Raji (cell line): Measurements from ENCODE around the gene OGDH.

Experiments used
- POLR2A ChIP-seq: IDR thresholded peaks from 2 replicates; pipeline ENCODE4 v1.6.1; 2011; ENCODE audit warnings: low read depth, low read length, control low read depth; ENCODE audit not compliant: insufficient read depth

Gene OGDH

DNA sequence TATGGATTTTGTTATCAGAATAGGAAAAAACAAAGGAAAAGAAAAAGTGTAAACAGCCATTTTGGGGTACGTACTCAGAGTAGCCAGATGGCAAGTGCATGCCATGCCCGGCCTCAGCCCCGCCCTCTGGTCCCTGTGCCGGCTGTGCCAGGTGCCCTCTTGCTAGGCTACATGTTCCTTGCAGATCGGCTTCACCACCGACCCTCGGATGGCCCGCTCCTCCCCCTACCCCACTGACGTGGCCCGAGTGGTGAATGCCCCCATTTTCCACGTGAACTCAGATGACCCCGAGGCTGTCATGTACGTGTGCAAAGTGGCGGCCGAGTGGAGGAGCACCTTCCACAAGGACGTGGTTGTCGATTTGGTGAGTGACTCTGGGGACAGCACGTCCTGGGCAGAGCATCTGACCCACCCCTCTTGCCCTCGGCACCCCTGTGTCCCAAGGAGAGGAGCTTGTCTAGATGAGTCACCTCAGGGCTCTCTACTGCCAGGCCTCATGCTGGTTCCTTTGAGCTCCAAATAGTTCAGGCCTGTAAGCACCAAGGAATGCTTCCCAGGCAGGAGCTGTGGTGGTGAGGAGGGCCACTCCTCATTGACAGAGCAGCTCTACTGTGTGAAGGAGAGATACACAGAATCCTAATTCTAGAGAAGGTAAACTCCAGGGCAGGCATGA is 87.3 kb downstream of the OGDH start:
- TF ChIP-seq POLR2A, result no peak

DNA sequence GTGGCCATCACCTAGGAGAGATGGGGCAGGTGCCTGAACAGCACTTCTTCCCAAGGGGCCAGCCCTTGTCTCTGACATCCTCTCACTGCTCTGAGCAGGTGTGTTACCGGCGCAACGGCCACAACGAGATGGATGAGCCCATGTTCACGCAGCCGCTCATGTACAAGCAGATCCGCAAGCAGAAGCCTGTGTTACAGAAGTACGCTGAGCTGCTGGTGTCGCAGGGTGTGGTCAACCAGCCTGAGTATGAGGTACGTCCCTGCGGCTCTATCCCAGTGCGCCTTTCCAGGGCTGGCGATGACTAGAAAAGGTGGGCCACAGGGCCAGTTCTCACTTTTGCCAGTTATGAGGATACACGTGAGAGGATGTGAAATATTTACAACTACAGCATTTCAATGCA is 87.9 kb downstream of the OGDH start:
- TF ChIP-seq POLR2A, result no peak

DNA sequence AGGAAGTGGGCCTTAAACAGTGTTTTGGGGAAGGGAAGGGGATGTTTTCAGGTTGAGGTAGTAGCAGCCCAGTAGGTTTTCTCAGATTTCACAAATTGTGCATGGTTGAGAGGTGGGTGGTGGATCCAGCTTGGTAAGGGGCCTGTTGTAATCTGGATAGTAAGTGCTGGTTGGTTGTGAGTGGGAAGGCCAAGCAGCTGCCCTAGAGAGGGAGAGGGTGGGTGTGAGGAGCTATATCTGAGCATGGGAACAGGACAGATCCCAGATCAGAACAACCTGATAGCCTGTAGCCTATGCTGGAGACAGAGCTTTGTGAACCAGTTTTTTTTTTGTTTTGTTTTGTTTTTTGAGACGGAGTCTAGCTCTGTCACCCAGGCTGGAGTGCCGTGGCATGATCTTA is 88.3 kb downstream of the OGDH start:
- TF ChIP-seq POLR2A, result no peak

DNA sequence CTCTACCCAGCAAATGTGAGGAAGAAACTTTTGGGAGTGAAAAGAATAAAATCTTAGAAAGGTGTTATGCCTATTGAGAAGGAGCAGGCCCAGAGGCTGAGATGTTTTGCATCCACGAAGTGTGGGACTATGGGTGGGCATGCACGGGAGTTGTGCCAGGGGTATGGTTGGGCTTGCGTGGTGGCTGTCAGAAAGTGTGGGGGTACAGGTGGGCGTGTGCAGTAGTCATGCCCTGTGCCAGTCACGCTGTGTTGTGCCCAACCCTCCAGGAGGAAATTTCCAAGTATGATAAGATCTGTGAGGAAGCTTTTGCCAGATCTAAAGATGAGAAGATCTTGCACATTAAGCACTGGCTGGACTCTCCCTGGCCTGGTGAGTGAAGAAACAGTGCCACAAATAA is 89.3 kb downstream of the OGDH start:
- TF ChIP-seq POLR2A, result no peak

DNA sequence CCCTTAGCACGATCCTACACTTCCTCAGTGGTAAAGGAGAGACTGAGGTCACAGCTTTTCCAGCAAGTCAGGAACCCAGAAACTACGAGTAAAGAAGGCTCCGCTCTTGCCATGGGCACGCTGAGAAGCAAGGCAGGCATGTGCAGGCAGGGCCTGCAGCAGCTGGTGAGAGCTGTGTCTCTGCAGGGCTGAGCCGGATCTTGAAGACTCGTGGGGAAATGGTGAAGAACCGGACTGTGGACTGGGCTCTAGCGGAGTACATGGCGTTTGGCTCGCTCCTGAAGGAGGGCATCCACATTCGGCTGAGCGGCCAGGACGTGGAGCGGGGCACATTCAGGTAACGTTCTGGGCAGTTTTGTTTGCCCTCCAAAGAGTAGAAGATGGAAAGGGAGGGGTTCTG is 90.3 kb downstream of the OGDH start:
- no peak for TF ChIP-seq POLR2A

DNA sequence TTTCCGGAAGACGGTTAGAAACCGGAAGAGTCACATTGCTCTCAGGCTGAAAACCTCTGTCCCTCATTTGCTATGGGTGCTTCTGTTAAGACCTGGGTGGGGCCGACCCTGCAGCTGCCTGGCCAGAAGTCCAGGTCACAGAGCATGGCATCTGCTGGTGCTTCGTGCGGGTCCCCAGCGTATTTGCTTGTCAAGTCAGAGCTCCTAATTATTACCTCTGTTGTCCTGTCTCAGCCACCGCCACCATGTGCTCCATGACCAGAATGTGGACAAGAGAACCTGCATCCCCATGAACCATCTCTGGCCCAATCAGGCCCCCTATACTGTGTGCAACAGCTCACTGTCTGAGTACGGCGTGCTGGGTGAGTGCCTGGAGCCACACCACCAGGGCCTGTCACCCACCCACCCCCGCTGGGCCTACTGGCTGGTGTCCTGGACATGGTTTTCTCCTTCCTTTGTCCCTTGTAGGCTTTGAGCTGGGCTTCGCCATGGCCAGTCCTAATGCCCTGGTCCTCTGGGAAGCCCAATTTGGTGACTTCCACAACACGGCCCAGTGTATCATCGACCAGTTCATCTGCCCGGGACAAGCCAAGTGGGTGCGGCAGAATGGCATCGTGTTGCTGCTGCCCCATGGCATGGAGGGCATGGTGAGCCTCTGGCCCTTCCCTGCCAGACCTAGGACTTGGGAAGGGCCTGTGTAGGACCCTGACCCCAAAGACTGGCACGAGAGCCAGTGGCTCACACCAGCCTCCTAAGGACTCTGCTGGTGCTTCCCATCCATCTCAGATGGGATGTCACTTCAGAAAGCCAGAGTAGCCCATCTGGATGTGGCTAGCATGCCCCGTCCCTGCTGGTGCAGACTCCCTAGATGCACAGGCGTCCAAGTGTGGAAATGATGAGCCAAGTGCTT is 91.0 kb downstream of the OGDH start:
- TF ChIP-seq POLR2A, result no peak

DNA sequence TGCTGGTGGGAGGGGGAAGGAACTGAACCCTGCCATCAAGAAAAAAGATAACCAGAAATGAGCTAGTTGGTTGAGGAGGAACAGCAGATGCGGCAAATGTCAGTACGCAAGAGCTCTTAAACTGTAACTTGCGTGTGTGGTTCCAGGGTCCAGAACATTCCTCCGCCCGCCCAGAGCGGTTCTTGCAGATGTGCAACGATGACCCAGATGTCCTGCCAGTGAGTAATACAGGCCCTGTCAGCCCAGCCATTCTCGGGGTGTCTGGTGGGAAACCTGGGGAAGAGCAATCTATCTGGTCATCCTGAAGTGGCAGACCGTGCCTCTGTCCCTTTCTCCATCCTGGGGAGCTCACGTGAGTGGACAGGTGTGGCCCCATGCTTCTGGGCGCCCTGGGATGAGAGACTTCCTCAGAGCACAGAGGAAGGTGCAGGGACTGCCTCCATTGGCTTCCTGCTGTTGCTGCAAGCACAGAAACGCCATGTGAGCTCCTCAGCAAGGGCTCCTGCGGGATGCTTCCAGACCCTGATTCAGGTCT is 91.7 kb downstream of the OGDH start:
- TF ChIP-seq POLR2A, result no peak

DNA sequence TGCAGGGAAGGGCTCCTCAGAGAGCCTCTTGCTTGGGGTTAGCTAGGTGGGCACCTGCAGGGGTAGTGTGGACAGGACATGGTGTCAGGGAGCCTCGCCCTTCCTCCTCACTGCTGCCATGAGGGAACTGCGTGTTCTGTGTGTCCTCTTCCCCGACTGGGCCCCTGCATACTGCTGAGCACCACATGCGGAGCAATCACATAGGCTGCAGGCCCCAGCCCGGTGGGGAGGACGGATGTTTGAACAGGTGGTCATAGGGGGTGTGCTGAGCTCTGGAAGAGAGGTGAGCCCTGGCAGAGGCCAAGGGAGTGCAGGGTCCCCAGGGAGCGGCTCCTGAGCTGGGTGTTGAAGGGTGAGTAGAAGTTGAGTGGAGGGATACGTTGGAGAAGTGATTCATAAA is 93.9 kb downstream of the OGDH start:
- no peak for TF ChIP-seq POLR2A

DNA sequence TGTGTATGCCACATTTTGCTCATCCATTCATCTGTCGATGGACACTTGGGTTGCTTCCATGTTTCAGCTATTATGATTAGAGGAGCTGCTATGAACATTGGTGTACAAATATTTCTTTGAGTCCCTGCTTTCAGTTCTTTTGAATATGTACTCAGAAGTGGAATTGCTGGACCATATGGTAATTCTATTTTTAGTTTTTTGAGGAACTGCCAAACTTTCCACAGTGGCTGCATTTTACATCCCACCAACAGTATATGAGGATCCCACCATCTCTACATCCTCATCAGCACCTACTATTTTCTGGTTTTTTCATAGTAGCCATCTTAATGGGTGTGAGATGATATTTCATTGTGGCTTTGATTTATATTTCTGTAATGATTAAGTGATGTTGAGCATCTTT is 97.5 kb downstream of the OGDH start:
- TF ChIP-seq POLR2A, result no peak

DNA sequence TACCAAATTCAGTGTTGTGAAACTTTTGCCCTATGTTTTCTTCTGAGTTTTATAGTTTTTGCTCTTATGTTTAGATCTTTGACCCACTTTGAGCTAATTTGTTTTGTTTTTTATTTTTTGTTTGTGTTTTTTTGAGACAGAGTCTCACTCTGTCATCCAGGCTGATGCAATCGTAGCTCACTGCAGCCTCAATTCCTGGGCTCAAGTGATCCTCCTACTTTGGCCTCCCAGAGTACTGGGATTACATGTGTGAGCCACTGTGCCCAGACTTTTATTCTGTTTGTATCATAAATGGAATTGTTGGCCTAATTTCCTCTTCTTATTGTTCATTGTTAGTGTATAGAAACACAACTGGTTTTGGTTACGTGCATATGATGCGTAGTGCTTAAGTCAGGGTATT is 99.0 kb downstream of the OGDH start:
- TF ChIP-seq POLR2A, result no peak

DNA sequence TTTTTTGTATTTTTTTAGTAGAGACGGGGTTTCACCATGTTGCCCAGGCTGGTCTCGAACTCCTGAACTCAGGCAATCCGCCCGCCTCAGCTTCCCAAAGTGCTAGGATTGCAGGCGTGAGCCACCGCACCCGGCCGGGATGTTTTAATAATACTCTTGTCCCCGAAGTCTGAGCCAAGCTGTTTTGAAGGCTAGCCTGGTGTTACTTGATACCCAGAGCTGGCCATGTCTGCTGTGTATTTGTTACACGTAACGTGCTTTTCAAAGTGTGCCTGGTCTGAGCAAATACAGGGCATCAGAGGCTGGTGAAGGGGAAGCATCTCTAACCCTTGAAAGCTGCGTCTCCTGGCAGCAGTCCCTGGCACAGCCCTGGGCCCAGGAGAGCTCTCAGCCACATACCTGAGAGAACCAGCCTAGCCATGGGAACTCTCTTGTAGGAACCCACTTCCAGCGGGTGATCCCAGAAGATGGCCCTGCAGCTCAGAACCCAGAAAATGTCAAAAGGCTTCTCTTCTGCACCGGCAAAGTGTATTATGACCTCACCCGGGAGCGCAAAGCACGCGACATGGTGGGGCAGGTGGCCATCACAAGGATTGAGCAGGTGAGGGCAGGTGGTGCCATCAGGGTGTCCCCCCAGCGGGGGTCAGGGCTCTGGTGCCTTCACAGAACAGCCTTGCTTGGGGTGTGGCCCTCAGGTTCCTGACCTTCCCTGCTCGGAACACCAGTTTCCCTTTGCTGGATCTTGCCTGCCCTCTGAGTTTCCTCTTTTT is 100.5 kb downstream of the OGDH start:
- no peak for TF ChIP-seq POLR2A

DNA sequence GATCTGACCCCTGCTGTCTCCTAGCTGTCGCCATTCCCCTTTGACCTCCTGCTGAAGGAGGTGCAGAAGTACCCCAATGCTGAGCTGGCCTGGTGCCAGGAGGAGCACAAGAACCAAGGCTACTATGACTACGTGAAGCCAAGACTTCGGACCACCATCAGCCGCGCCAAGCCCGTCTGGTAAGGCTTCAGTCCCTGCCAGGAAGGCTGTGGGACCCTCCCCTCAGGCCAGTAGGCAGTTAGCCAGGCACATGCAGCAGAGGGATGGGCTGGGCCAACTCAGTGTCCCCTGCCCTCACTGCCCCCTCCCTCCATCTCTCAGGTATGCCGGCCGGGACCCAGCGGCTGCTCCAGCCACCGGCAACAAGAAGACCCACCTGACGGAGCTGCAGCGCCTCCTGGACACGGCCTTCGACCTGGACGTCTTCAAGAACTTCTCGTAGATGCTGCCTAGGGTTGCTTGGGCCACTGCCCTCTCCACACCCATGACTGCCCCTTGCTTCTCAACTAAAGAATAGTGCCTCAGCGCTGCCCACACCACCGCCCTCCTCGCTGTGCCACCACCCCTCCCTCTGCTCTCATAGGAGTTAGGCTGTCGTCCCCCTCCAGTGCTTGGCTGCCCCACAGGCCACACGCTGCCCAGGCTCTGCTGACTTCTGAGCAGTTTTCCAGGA is 101.3 kb downstream of the OGDH start:
- no peak for TF ChIP-seq POLR2A

DNA sequence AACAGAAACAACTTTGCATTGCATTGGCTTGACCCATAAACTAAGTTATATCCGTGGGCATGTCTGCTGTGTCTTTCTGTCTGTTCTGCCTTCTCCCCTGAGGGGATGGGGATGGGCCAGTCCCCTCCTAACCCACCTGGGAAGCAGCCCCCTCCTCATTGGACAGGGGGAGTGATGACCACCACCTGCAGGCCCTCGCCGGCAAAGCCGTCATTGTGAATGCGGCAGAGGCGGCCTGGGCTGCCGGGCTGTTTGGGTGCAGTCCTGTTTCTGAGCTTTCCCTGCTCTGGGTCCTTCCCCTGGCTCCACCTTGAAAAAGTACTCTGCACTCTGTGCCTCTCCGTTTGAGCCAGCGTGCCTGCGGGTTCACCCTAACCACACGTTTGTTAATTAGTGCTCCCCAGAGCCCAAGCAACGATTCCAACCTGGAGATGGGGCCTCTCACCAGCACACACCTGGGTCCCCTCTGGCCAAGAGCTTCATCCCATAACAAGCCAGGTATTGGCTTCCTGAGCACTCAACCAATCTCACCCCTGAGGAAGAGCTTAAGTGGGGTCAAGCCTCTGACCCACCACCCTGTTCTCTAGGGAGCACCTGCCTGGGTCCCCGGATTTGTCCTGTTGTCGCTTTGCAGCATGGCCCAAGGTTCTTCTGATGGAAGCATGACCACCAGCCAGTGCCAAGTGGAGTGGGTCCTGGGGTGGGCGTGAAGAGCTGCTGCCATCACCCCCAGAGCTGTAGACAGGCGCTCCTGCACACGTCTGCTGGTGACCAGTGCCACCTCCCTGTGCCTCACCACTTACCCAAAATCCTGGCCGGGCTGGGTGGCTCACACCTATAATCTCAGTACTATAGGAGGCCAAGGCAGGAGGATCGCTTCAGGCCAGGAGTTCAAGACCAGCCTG is 102.8 kb downstream of the OGDH start:
- no peak for TF ChIP-seq POLR2A
